ENCODE results near the gene ABLIM1.

DNA sequence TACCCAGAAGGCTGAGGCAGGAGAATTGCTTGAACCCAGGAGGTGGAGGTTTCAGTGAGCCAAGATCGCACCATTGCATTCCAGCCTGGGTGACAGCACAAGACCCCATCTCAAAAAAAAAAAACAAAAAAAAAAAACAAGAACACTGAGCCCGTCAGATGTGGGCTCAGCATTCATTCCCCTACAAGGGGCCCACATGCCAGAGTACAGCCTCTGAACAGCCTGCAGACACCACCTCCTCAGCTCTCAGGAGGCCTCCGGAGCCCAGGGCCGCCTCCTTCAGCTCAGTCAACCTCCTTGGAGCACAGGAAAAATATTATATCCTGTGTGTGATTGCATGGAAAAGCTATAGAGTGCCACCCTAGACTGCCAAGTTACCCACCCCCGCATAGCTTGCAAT, 112.3 kb downstream of the ABLIM1 start:
- TF ChIP-seq, protein P1, sequence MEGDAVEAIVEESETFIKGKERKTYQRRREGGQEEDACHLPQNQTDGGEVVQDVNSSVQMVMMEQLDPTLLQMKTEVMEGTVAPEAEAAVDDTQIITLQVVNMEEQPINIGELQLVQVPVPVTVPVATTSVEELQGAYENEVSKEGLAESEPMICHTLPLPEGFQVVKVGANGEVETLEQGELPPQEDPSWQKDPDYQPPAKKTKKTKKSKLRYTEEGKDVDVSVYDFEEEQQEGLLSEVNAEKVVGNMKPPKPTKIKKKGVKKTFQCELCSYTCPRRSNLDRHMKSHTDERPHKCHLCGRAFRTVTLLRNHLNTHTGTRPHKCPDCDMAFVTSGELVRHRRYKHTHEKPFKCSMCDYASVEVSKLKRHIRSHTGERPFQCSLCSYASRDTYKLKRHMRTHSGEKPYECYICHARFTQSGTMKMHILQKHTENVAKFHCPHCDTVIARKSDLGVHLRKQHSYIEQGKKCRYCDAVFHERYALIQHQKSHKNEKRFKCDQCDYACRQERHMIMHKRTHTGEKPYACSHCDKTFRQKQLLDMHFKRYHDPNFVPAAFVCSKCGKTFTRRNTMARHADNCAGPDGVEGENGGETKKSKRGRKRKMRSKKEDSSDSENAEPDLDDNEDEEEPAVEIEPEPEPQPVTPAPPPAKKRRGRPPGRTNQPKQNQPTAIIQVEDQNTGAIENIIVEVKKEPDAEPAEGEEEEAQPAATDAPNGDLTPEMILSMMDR (IDR thresholded peaks at IDR 0.05), result no peak
- no peak for TF ChIP-seq POLR2A (IDR thresholded peaks at IDR 0.05)
